NCI-H128 (cell line): ENCODE measurements around the gene FCGR3A.
"Not testable (repeated sequence)": the region's sequence is repeated elsewhere in the genome, so short reads cannot be mapped to it uniquely, and the experiment has no call there.

Experiments used
- DNase-seq: peaks from one replicate; lab custom pipeline; 2025; ENCODE audit not compliant: unreplicated experiment; lab: John Stamatoyannopoulos, UW

Gene FCGR3A

DNA sequence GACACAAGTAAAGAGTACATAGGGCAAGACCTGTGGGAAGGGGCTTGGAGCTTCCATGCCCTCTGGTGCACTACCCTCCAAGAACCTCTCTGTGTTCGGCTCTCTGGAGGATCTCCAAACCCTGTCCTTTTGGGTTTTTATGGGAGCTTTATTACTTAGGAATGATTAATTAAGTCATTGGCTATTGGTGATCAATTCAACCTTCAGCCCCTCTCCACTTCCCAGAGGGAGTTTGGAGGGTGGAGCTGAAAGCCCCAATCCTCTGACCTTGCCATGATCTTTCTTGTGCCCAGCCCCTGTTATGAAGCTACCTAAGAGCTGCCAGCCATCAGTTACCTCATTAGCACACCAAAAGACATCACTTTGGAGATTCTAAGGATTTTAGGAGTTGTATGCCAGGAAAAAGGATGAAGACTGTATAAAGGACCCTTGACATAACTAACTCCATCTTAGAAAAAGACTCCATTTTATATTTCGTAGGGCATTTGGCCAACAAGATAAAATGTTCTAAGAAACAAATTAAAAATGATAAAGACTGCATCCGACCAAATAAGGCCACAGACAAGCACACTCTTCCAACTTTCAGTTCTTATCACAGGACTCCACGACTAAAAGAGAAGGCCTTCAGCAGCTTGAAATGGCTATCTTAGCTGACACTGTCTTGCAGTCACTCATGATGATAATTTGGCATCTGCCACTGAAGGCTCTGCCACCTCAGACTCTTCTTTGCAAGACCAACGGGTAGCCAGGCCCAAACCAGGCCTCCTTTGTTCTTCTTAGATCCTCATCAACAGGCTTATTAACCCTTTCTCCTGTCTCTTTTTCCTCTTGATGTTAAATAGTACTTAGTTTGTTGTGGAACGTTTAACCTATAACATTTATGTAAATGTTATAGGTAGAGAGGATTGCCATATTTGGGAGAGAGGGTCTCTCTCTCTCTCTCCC is 8.2 kb upstream of the FCGR3A start:
- DNase-seq: not testable (repeated sequence)

DNA sequence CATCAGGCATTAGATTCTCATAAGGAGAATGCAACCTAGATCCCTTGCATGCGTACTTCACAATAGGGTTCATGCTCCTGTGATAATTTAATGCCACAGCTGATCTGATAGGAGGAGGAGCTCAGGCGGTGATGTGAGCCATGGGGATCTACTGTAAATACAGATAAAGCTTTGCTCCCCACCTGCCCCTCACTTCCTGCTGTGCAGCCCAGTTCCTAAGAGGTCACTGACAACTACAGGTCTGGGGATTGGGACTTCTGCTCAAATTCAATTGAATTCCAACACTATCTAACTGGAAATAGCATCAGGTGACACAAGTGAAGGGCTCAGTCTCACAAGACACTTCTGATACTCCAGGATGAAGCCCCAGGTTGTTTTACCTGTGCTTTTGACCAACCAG is 7.4 kb upstream of the FCGR3A start:
- DNase-seq: not testable (repeated sequence)

GRCh38 chr1:161556143-161556542 is 6.5 kb upstream of the FCGR3A start:
- DNase-seq: not testable (repeated sequence)

GRCh38 chr1:161554815-161555417 is 5.3 kb upstream of the FCGR3A start:
- DNase-seq: not testable (repeated sequence)

DNA sequence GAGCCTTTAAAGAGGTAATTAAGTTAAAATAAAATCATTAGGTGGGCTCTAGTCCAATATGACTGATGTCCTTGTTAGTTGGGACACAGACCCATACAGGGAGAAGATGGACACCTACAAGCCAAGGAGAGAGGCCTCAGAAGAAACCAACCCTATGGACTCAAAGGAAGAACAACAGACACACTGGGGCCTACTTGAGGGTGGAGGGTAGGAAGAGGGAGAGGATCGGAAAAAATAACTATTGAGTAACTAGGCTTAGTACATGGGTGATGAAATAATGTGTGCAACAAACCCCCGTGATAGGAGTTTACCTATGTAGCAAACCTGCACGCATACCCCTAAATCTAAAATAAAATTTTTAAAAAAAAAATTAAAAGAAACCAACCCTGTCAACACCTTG is 4.7 kb upstream of the FCGR3A start:
- not testable (repeated sequence) for DNase-seq

DNA sequence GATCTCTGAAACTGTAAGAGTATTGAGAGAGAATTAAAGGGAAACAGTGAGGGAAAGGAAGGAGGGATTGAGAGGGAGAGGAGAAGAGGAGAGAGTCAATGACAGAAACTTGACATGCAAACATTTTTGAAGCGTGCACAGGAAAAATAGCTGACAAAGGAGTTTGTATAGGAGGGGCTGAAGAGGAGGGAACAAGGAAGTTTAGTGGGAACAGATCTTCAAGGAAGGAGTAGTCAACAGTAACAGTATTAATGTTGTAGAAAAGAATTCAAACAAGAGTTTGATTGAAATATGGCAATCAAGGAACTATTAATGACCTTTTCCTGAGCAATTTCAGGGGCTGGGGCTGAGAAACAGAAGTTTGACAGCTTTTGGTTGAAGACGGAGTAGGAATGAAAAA is 4.0 kb upstream of the FCGR3A start:
- DNase-seq: not testable (repeated sequence)

GRCh38 chr1:161550942-161551341 is 1.3 kb upstream of the FCGR3A start:
- DNase-seq: not testable (repeated sequence)

DNA sequence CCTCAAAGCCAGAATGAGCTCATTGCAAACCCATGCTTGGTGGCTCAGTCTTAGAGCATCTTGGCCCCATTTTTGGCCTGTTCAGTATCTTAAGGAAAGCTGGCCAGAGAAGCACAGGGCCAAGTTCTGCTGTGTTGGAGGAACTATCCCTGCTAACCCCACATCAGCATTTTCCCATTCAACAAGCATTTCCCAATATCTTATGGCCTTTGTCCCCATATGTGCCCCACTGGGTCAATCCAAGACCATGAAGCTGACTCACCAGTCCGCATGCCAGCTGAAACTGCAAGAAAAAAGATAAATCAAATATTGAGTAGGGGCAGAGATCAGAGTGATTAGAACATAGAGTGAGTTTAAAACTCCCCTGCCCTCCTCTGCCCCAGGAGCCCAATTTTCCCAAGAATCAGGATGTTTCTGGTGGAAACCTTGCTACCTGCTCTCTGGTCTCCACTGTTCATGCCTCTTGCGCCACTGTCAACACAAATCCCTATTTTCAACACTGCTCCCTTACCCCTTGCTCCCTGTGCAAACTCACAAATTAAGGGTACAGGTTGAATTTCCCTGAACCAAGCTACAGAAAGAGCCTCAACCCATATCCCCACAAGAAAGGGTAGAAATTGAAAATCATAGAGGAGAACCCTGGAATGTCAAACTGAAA is 740 bp downstream of the FCGR3A start:
- not testable (repeated sequence) for DNase-seq

DNA sequence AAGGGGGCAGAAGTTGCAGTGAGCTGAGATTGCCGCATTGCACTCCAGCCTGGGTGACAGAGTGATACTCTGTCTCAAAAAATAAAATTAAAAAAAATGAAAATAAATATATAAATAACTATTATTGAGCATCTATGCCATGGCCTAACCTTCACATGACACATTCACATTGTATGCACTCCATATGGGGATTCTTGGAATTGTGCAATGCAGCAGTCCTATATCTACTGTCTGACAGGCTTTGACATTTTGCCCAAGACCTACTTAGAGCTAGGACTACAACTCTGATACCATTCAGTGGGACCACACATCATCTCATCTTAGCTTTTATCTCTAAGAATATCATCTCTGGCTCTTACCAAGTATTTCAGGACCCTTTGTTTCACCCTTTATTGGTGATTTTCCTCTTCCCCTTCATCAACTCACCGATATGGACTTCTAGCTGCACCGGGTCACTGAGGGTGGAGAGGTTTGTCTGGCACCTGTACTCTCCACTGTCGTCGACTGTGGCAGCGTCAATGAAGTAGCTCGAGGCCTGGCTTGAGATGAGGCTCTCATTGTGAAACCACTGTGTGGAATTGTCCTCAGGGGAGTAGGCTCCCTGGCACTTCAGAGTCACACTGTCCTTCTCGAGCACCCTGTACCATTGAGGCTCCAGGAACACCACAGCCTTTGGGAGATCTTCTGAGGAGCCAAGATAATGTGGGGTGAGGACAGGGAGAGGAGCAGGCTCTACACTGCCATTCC is 1.4 kb downstream of the FCGR3A start:
- DNase-seq: not testable (repeated sequence)

DNA sequence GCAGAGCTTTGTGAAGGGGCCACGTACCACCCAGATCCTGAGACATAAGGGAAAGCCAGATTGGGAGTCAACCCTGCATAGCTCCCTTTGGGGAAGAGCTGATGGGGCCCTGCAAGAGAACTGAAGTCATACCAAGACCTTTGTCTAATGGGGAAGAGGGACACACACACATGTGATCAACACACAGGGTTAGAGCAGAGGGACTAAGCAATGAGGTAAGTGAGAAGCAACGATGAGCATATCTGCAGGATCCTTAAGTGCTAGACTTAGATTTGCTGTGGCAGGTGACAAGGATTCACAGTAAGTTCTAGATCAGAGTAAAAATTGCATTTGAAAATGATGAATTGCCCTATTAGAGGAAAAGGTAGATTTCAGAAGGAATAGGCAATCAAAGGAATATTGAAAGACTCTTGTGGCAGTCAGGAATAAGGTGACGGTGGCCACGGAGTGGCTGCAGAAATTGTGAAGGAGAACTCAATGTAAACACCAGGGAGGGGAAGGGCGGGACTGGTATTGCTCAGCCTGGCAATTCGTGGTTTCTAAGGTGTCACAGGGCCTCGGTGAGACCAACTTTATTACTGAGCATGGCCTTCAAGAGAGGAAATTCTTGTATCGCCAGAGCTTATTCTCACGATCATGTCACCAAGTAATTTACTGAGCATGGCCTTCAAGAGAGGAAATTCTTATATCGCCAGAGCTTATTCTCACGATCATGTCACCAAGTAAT is 4.5 kb downstream of the FCGR3A start:
- not testable (repeated sequence) for DNase-seq

GRCh38 chr1:161543125-161543524 is 6.5 kb downstream of the FCGR3A start:
- DNase-seq: not testable (repeated sequence)

DNA sequence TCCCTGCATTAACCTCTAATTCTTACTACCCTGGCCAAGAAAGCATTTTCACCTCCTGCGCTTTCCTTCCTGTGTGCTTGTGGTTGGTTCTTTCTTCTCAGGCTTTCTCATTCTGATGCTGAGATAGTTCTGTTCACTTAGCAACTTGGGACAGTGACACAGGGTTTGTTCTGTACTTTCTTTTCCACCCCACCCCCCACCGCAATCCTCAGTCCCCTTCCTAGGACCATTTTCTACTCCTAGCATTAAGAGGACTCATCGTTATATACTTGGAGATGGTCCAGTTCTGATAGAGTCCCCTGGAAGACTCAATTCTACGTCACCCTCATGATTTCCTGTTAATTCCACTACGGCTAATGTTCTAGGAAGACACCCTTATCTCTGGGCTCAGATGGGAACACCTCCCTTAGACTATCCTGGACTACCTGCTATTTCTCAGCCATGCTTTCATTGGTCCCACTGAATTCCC is 7.5 kb downstream of the FCGR3A start:
- DNase-seq: not testable (repeated sequence)

DNA sequence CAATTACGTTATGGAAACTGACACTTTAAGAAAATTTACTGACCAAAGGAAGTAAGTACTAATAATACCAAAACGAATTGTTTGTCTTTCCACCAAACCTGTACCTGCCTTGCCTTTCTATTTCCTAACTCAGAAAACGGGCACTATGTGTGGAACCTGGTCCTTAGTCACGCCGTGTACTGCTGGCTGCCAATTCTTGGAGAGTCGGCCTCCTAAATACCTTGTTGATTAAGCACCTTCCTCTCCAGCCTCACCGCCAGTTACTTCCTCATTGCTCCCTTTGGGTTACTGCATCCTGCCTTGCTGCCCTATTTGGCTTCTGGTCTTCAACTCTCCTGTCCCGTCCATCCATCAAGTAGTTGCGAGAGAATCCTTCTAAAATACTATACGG is 9.1 kb downstream of the FCGR3A start:
- not testable (repeated sequence) for DNase-seq

DNA sequence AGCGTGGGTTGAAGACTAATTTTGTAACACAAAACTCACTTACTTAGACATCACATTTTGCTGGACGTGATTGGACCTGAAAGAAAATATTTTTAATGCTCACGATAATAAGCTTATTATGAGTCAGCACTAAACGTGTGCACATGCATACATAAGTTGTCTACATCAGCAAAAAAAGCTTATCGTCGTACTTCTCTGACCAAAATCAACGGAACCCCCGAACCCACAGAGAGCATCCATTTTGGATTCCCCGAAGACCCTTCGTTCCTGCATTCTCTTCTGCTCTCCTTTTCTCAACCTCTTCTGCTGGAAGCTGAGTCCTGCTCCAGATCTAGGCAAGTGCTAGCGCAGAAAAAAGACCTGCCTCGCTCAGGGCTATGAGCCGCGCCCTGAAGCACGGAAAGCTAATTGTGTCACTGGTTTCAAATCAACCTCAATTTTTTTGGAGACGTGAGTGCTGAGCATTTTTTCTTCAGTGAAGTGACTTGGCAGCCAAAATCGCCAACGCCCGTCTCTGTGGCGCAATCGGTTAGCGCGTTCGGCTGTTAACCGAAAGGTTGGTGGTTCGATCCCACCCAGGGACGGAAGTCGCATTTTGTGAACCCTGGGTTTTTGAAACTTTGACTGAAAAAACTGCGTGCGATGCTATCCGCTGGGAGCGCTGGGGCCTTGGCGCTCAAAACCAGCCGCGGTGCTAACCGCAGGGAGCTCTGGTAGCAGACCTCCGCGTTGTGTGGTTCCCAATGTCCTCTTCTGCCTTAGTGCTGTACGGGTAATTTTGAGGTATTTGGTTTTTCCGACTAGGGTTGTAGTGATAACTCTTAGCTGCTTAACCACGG is 9.7 kb downstream of the FCGR3A start:
- not testable (repeated sequence) for DNase-seq

GRCh38 chr1:161538925-161539479 is 10.6 kb downstream of the FCGR3A start:
- not testable (repeated sequence) for DNase-seq

- DNase-seq: not testable (repeated sequence)
Measured at GRCh38 chr1:161537068-161537669, 12.4 kb downstream of the FCGR3A start.

- not testable (repeated sequence) for DNase-seq
Measured at GRCh38 chr1:161532644-161533567, 16.7 kb downstream of the FCGR3A start.
